H9 (cell line): ENCODE measurements around the gene RIPPLY2. TPM values are rescaled to one million over a fixed set of nuclear protein-coding genes. Genes with fewer than 3 reads are reported as not detected.

Experiments used
- DNase-seq: peaks from one replicate; pipeline ENCODE4 v3.0.0-alpha.2; 2017
- H2AFZ ChIP-seq: one replicate; pipeline ENCODE4 v1.6.1; 2013; ENCODE audit warnings: mild to moderate bottlenecking, low read length, control low read depth, moderate library complexity
- H2AK5ac ChIP-seq: 2 replicates; pipeline ENCODE4 v1.6.1; 2013; ENCODE audit warnings: low read length, control low read depth, mixed read lengths; ENCODE audit not compliant: insufficient read length
- H2BK120ac ChIP-seq: one replicate; pipeline ENCODE4 v1.6.1; 2013; ENCODE audit warnings: low read depth, mild to moderate bottlenecking, low read length, control low read depth, inconsistent platforms; ENCODE audit not compliant: poor library complexity, severe bottlenecking
- H2BK12ac ChIP-seq: 2 replicates; pipeline ENCODE4 v1.6.1; 2013; ENCODE audit warnings: low read length, control low read depth, mixed read lengths, low read depth; ENCODE audit not compliant: insufficient read length
- H2BK15ac ChIP-seq: 2 replicates; pipeline ENCODE4 v1.6.1; 2013; ENCODE audit warnings: low read depth, low read length, control low read depth
- H2BK20ac ChIP-seq: one replicate; pipeline ENCODE4 v1.6.1; 2013; ENCODE audit warnings: low read depth, mild to moderate bottlenecking, low read length, control low read depth, inconsistent platforms; ENCODE audit not compliant: poor library complexity, severe bottlenecking
- H2BK5ac ChIP-seq: 2 replicates; pipeline ENCODE4 v1.6.1; 2013; ENCODE audit warnings: low read length, control low read depth, mixed read lengths; ENCODE audit not compliant: insufficient read length
- H3K14ac ChIP-seq: 2 replicates; pipeline ENCODE4 v1.6.1; 2013; ENCODE audit warnings: low read length, control low read depth; ENCODE audit not compliant: insufficient read depth
- H3K18ac ChIP-seq: 2 replicates; pipeline ENCODE4 v1.6.1; 2013; ENCODE audit warnings: low read depth, mild to moderate bottlenecking, mixed read lengths, low read length, control low read depth; ENCODE audit not compliant: insufficient read length
- H3K23ac ChIP-seq: 2 replicates; pipeline ENCODE4 v1.6.1; 2013; ENCODE audit warnings: low read length, control low read depth, mixed read lengths, low read depth; ENCODE audit not compliant: insufficient read length
- H3K23me2 ChIP-seq: 2 replicates; pipeline ENCODE4 v1.6.1; 2013; ENCODE audit warnings: low read depth, mild to moderate bottlenecking, mixed read lengths, low read length, control low read depth; ENCODE audit not compliant: insufficient read length, poor library complexity, severe bottlenecking
- H3K27ac ChIP-seq: 2 replicates; pipeline ENCODE4 v1.5.1; 2013; ENCODE audit warnings: low read length, control low read depth, mixed read lengths, low read depth; ENCODE audit not compliant: insufficient read length
- H3K27me3 ChIP-seq: 2 replicates; pipeline ENCODE4 v1.6.1; 2013; ENCODE audit warnings: low read length, control low read depth, inconsistent platforms; ENCODE audit not compliant: insufficient read depth
- H3K4ac ChIP-seq: 2 replicates; pipeline ENCODE4 v1.6.1; 2013; ENCODE audit warnings: low read depth, mild to moderate bottlenecking, control low read depth, inconsistent platforms, low read length, moderate library complexity
- H3K4me1 ChIP-seq: 2 replicates; pipeline ENCODE4 v1.6.1; 2013; ENCODE audit warnings: low read length, control low read depth, inconsistent platforms; ENCODE audit not compliant: insufficient read depth
- H3K4me2 ChIP-seq: 2 replicates; pipeline ENCODE4 v1.6.1; 2013; ENCODE audit warnings: low read length, control low read depth, mixed read lengths; ENCODE audit not compliant: insufficient read length, insufficient read depth
- H3K56ac ChIP-seq: 2 replicates; pipeline ENCODE4 v1.6.1; 2013; ENCODE audit warnings: low read depth, mild to moderate bottlenecking, mixed read lengths, low read length, control low read depth; ENCODE audit not compliant: insufficient read length
- H3K79me1 ChIP-seq: 2 replicates; pipeline ENCODE4 v1.6.1; 2013; ENCODE audit warnings: low read depth, mild to moderate bottlenecking, moderate library complexity, low read length, control low read depth, inconsistent platforms; ENCODE audit not compliant: insufficient read depth, poor library complexity, severe bottlenecking
- H3K79me2 ChIP-seq: 2 replicates; pipeline ENCODE4 v1.6.1; 2013; ENCODE audit warnings: low read length, control low read depth, inconsistent platforms; ENCODE audit not compliant: insufficient read depth
- H3K9ac ChIP-seq: 2 replicates; pipeline ENCODE4 v1.6.1; 2013; ENCODE audit warnings: low read length, control low read depth, mixed read lengths; ENCODE audit not compliant: insufficient read length; ENCODE audit errors: extremely low read depth
- H3K9me3 ChIP-seq: one replicate; pipeline ENCODE4 v1.6.1; 2013; ENCODE audit warnings: low read depth, low read length, inconsistent platforms; ENCODE audit not compliant: control insufficient read depth
- H3T11ph ChIP-seq: one replicate; pipeline ENCODE4 v1.6.1; 2013; ENCODE audit warnings: mild to moderate bottlenecking, low read length, control low read depth, inconsistent platforms
- H4K20me1 ChIP-seq: one replicate; pipeline ENCODE4 v1.6.1; 2013; ENCODE audit not compliant: control insufficient read depth, insufficient read length, insufficient read depth
- H4K5ac ChIP-seq: 2 replicates; pipeline ENCODE4 v1.6.1; 2013; ENCODE audit warnings: low read depth, mild to moderate bottlenecking, mixed read lengths, low read length, control low read depth; ENCODE audit not compliant: insufficient read length
- H4K8ac ChIP-seq: replicated peaks from 2 replicates; pipeline ENCODE4 v1.6.1; 2013; ENCODE audit warnings: low read length, control low read depth, mixed read lengths, low read depth; ENCODE audit not compliant: insufficient read length
- H4K91ac ChIP-seq: 2 replicates; pipeline ENCODE4 v1.6.1; 2013; ENCODE audit warnings: low read depth, mild to moderate bottlenecking, moderate library complexity, mixed read lengths, low read length, control low read depth; ENCODE audit not compliant: insufficient read length
- H3K27ac Mint-ChIP-seq, 3 experiments: 2 replicates in 2 of 3; 3 replicates in 1 of 3; pipeline ENCODE4 v1.8.0; 2020 to 2021; ENCODE audit warnings: mixed read lengths in 3 of 3, mild to moderate bottlenecking in 1 of 3, moderate library complexity in 1 of 3
- H3K27me3 Mint-ChIP-seq: 2 replicates; pipeline ENCODE4 v1.8.0; 2021; ENCODE audit warnings: low read depth, mild to moderate bottlenecking, moderate library complexity, mixed read lengths
- H3K36me3 Mint-ChIP-seq, 3 experiments: 2 replicates in 2 of 3; 3 replicates in 1 of 3; pipeline ENCODE4 v1.8.0; 2020 to 2021; ENCODE audit warnings: low read depth in 3 of 3, mixed read lengths in 3 of 3; ENCODE audit not compliant: insufficient read depth in 1 of 3
- H3K4me1 Mint-ChIP-seq, 2 experiments: 2 replicates each; pipeline ENCODE4 v1.8.0; 2020; ENCODE audit warnings: mixed read lengths in 2 of 2
- H3K4me3 Mint-ChIP-seq, 2 experiments: 2 replicates in 1 of 2; 3 replicates in 1 of 2; pipeline ENCODE4 v1.8.0; 2020 to 2021; ENCODE audit warnings: mild to moderate bottlenecking in 2 of 2, mixed read lengths in 2 of 2, moderate library complexity in 1 of 2
- H3K9me3 Mint-ChIP-seq, 2 experiments: 2 replicates in 1 of 2; 3 replicates in 1 of 2; pipeline ENCODE4 v1.8.0; 2020; ENCODE audit warnings: mild to moderate bottlenecking in 2 of 2, mixed read lengths in 2 of 2, moderate library complexity in 1 of 2
- WGBS: extraction: QIAGEN DNeasy Blood & Tissue Kit; methylation state at CpG from one replicate; pipeline ENCODE4 v1.1.7; 2013; ENCODE audit warnings: missing lambda C conversion rate, low lambda C conversion rate, mixed read lengths; ENCODE audit not compliant: insufficient read length; ENCODE audit errors: extremely low coverage; 5-methylcytosine and 5-hydroxymethylcytosine counted together
- total RNA-seq: library from RNA; stranded (reverse); gene quantifications from 2 replicates; pipeline ENCODE4 v1.2.1, GENCODE V29; 2021
- TF ChIP-seq, protein P1 (sequence below): fragments of 200-600 bp; sonication (generic); conservative IDR thresholded peaks from 3 replicates; pipeline ENCODE4 v1.8.0; 2021; ENCODE audit warnings: antibody characterized with exemption, mild to moderate bottlenecking

The RIPPLY2 gene
- total RNA-seq, 1 experiment from 2014 or later, result 0.90 TPM

DNA sequence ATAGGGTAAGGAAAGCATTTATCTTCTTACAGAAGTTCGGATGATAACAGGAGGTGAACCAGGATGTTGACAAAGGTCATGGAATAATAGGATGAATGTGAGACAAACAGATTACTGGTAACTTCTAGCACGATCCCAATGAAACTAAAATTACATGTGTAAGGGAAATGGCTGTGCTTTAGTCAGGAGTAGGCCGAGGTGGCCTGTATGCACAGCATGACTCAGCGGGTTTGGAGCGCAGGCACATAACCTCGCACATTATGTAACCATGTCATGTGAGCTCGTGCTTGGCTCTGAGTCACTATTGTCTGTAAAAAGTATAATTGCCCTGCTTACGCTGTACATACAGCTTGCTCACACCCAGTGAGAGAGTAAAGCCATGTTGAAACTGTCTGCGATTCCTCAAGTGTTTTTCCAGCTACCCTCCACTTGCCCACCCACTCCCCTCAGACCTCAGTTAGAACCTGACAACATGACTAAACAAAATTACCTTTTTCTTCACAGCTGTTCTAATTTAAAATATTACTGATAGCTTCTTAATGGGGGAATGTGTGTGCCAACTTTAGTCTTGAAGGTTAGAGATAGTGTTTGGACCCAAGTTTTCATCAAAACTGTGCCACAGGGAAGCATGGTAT is 14.5 kb downstream of the RIPPLY2 start:
- no peak overlapping the region for H3K14ac ChIP-seq
- no peaks in the 10 kb centered on the region for H3K27me3 ChIP-seq
- H4K20me1 ChIP-seq, result no peaks in the 10 kb centered on the region
- H3K9ac ChIP-seq, result no peak overlapping the region
- H3K4me1 Mint-ChIP-seq, result peaks cover under 1% of the 10 kb centered on the region in 2 experiments; a peak in 2 of 4 replicates
- no peak overlapping the region for H3K27ac Mint-ChIP-seq
- H3K4me3 Mint-ChIP-seq, result no peak overlapping the region
- H3K27ac ChIP-seq, result no peak overlapping the region
- peaks cover 39 to 51% (median 44%) of the 10 kb centered on the region in 3 experiments for H3K36me3 Mint-ChIP-seq
- TF ChIP-seq, protein P1, sequence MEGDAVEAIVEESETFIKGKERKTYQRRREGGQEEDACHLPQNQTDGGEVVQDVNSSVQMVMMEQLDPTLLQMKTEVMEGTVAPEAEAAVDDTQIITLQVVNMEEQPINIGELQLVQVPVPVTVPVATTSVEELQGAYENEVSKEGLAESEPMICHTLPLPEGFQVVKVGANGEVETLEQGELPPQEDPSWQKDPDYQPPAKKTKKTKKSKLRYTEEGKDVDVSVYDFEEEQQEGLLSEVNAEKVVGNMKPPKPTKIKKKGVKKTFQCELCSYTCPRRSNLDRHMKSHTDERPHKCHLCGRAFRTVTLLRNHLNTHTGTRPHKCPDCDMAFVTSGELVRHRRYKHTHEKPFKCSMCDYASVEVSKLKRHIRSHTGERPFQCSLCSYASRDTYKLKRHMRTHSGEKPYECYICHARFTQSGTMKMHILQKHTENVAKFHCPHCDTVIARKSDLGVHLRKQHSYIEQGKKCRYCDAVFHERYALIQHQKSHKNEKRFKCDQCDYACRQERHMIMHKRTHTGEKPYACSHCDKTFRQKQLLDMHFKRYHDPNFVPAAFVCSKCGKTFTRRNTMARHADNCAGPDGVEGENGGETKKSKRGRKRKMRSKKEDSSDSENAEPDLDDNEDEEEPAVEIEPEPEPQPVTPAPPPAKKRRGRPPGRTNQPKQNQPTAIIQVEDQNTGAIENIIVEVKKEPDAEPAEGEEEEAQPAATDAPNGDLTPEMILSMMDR, result no peak
- peaks cover 23% of the 10 kb centered on the region for H3K9me3 ChIP-seq
- H4K8ac ChIP-seq, result no peak overlapping the region
- H3T11ph ChIP-seq, result no peak overlapping the region
- H4K91ac ChIP-seq, result no peak overlapping the region
- H3K23ac ChIP-seq, result no peak overlapping the region
- H2BK12ac ChIP-seq, result no peak overlapping the region
- H3K4me2 ChIP-seq, result no peak overlapping the region
- no peak overlapping the region for H2BK5ac ChIP-seq
- H2BK120ac ChIP-seq, result no peak overlapping the region
- H3K4me1 ChIP-seq, result no peaks in the 10 kb centered on the region
- no peak for DNase-seq
- H3K56ac ChIP-seq, result no peak overlapping the region
- H3K79me2 ChIP-seq, result no peaks in the 10 kb centered on the region
- no peak overlapping the region for H3K18ac ChIP-seq
- H2AFZ ChIP-seq, result no peak overlapping the region
- H2AK5ac ChIP-seq, result no peak overlapping the region
- H2BK20ac ChIP-seq, result no peak overlapping the region
- H3K23me2 ChIP-seq, result no peaks in the 10 kb centered on the region
- no CpG with 5 or more reads among the region's 9 CpGs for WGBS
- H4K5ac ChIP-seq, result no peak overlapping the region
- no peaks in the 10 kb centered on the region for H3K27me3 Mint-ChIP-seq
- H3K9me3 Mint-ChIP-seq, result peaks cover 20% of the 10 kb centered on the region in 2 experiments
- H3K79me1 ChIP-seq, result no peaks in the 10 kb centered on the region
- H3K4ac ChIP-seq, result no peak overlapping the region
- H2BK15ac ChIP-seq, result no peak overlapping the region
